Measurements from ENCODE around the gene CCDC78. TPM values are rescaled to one million over a fixed set of nuclear protein-coding genes. Genes with fewer than 3 reads are reported as not detected.

Gene CCDC78
- total RNA-seq, 1 donor from 2014 or later, result 3.2 TPM

DNA sequence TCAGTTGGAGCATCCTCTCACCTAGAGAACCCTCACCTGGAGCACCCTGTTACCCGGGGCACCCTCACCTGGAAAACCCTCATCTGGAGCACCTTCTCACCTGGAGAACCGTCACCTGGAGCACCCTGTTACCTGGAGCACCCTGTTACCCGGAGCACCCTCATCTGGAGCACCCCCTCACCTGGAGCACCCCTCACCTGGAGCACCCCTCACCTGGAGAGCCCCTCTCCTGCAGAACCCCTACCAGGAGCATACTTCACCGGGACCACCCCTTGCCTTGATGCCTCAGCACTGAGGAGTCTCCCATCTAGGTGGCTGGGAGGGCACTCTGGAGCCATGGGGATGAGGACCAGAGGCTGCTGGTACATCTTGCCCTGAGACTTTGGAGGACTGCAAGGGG, 17.3 kb downstream of the CCDC78 start:
- no peaks in the 10 kb centered on the region for H3K4me1 Mint-ChIP-seq
- TF ChIP-seq CTCF (IDR thresholded peaks at IDR 0.05; ENCODE audit: unreplicated experiment), result no peak
- H3K36me3 Mint-ChIP-seq, result no peaks in the 10 kb centered on the region
- H3K27me3 Mint-ChIP-seq (ENCODE audit: low read depth), result peaks cover 75% of the 10 kb centered on the region
- no peaks in the 10 kb centered on the region for H3K9me3 Mint-ChIP-seq
- H3K4me3 Mint-ChIP-seq, result no peak overlapping the region
- no peak for DNase-seq (ENCODE audit: low spot score in 2 of 2, unreplicated experiment in 2 of 2)
- no peak overlapping the region for H3K27ac Mint-ChIP-seq

DNA sequence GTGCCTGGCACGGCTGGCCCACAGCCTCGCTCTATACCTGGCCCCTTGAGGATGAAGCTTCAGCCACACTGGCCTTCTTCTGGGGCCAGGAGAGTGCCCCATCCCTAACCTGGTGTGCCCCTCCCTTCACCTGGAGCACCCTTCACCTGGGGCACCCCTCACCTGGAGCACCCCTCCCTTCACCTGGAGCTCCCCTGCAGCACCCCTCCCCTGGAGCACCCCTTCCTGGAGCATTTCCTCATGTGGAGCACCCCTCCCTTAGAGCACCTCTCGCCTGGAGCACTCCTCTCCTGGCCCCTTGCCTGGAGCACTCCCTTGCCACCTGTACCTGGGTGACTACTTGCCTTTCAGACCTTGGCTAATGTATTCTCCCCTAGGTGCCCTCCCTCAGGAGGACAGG, 18.2 kb downstream of the CCDC78 start:
- DNase-seq (ENCODE audit: low spot score in 2 of 2, unreplicated experiment in 2 of 2), result no peak
- no peaks in the 10 kb centered on the region for H3K9me3 Mint-ChIP-seq
- H3K4me3 Mint-ChIP-seq, result no peak overlapping the region
- H3K36me3 Mint-ChIP-seq, result no peaks in the 10 kb centered on the region
- peaks cover 78% of the 10 kb centered on the region for H3K27me3 Mint-ChIP-seq (ENCODE audit: low read depth)
- no peaks in the 10 kb centered on the region for H3K4me1 Mint-ChIP-seq
- no peak overlapping the region for H3K27ac Mint-ChIP-seq
- no peak for TF ChIP-seq CTCF (IDR thresholded peaks at IDR 0.05; ENCODE audit: unreplicated experiment)

DNA sequence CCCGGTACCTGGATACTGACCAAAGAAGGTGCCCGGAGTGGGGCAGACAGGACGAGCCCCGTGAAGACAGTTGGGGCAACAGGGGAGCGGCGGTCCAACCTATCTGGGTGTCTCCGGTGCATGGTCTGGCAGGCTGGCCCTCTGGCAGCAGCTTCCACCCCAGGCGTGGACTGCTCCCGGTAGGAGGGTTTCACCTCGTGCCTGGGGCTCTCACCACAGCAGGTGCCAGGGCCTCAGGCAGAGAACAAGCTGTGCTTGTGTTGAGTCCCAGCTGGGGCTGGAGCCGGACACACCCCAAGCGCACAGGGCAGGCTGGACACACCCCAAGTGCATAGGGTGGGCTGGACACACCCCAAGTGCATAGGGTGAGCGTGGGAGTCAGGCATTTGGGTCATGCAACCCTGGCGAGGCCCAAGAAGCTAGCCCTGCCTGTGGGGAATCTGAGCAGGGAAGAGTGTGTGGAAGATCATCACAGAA, 19.1 kb downstream of the CCDC78 start:
- H3K27ac Mint-ChIP-seq, result no peak overlapping the region
- no peaks in the 10 kb centered on the region for H3K36me3 Mint-ChIP-seq
- DNase-seq (ENCODE audit: low spot score in 2 of 2, unreplicated experiment in 2 of 2), result no peak
- H3K9me3 Mint-ChIP-seq, result no peaks in the 10 kb centered on the region
- H3K27me3 Mint-ChIP-seq (ENCODE audit: low read depth), result peaks cover 80% of the 10 kb centered on the region
- H3K4me3 Mint-ChIP-seq, result no peak overlapping the region
- no peaks in the 10 kb centered on the region for H3K4me1 Mint-ChIP-seq
- TF ChIP-seq CTCF (IDR thresholded peaks at IDR 0.05; ENCODE audit: unreplicated experiment), result no peak

GRCh38 chr16:706189-707061, 19.8 kb downstream of the CCDC78 start:
- Mint-ChIP-seq H3K4me3 (peak overlapping the region; percentile 22), H3K27me3 (ENCODE audit: low read depth) (peaks cover 82% of the 10 kb centered on the region), H3K27ac (no peak overlapping the region), H3K36me3 (no peaks in the 10 kb centered on the region), H3K9me3 (no peaks in the 10 kb centered on the region), H3K4me1 (no peaks in the 10 kb centered on the region)
- TF ChIP-seq CTCF (IDR thresholded peaks at IDR 0.05; ENCODE audit: unreplicated experiment), result no peak
- DNase-seq (ENCODE audit: low spot score in 2 of 2, unreplicated experiment in 2 of 2), result no peak

DNA sequence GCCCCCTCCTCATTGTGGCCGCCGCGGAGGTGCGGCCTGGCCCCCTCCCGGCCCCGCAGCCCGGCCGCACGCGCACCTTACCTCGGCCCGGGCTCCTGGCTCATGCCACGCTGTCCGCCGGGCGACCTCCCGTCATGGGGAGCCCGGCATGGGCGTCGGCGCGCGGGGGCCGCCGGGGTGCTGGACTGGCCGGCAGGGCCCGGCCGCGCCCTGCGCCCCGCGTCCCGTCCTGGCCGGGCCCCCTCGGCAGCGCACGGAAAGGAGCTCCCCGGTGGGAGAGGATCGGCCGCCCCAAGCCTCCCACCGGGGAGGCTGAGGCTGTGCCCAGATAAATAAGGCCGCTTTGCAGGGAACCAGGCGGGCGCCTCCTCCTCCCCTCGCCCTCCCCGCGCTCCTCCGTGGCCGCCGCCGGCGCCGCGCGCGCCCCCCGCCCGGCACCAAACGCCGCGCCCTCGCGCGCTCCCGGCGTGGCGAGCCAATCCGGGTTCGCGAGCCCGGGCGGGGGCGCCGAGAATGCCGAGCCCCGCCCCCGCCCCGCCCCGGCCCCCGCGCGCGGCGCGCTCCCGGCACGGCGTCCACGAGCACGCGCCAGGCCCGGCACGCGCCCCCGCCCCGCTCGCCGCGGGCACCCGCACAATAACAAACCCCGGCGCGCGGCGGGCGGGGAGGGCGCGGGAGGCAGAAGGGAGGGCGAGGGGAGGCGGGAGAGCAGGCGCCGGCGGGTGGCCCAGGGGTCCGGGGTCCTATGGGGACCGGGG, 20.6 kb downstream of the CCDC78 start, which contains the start of gene FBXL16:
Gene FBXL16 (minus strand): TSS at position 371 of the 758 bp plus-strand sequence. CDS start 8,396 bp downstream, outside the sequence.
- TF ChIP-seq CTCF (IDR thresholded peaks at IDR 0.05; ENCODE audit: unreplicated experiment), result no peak
- Mint-ChIP-seq H3K9me3 (no peaks in the 10 kb centered on the region), H3K4me3 (peak within 1 kb of the TSS; percentile 22), H3K27ac (no peak within 1 kb of the TSS), H3K36me3 (no peaks in the 10 kb centered on the region), H3K4me1 (no peaks in the 10 kb centered on the region), H3K27me3 (ENCODE audit: low read depth) (peaks cover 86% of the 10 kb centered on the region)
- DNase-seq (ENCODE audit: low spot score in 2 of 2, unreplicated experiment in 2 of 2), result no peak

Measured in mesothelial cell of epicardium (in vitro differentiated cells).